Measurements from ENCODE around the gene TSPEAR.
"Not testable (repeated sequence)": the region's sequence is repeated elsewhere in the genome, so short reads cannot be mapped to it uniquely, and the experiment has no call there.

TSPEAR gene

GRCh38 chr21:44558695-44559094 lies 152.7 kb downstream of the TSPEAR start, which contains the start of gene KRTAP10-3:
TSS of gene KRTAP10-3 (minus strand) at chr21:44558795. CDS start at chr21:44558715, 80 bp downstream.
- no peak for TF ChIP-seq CTCF (IDR thresholded peaks at IDR 0.05)
- H3K27ac ChIP-seq = no peak within 1 kb of the TSS
- H3K4me1 ChIP-seq = no peaks in the 10 kb centered on the region
- H3K36me3 ChIP-seq = no peaks in the 10 kb centered on the region
- H3K4me3 ChIP-seq = no peak within 1 kb of the TSS
- peaks cover 0 to 32% of the 10 kb centered on the region in 2 donors for H3K27me3 ChIP-seq
- no peak for DNase-seq
- H3K9me3 ChIP-seq = peaks cover 0 to 7% (median 3%) of the 10 kb centered on the region in 3 donors
- intact Hi-C loops (cut with DNase I; ENCODE audit: low total_unique reads) = no loop called here

DNA sequence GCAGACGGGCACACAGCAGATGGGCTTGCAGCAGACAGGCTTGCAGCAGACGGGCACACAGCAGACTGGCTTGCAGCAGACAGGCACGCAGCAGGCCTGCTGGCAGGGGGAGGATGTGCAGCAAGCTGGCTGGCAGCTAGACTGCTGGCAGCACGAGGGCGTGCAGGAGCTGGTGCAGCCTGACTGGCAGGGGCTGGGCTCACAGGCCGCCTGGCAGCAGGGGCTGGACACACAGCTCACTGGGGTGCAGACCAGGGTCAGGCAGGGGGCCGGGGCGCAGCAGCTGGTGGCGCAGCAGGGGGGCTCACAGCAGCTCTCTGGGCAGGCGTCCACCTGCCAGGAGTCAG lies 153.1 kb downstream of the TSPEAR start:
- H3K4me1 ChIP-seq; H3K9me3 ChIP-seq; H3K4me3 ChIP-seq; H3K27ac ChIP-seq; intact Hi-C loops (cut with DNase I; ENCODE audit: low total_unique reads); H3K36me3 ChIP-seq: not testable (repeated sequence)
- H3K27me3 ChIP-seq = peaks cover 0 to 32% of the 10 kb centered on the region in 2 donors
- DNase-seq = peak in 1 of 2 donors; percentile 39

- DNase-seq = peak in 1 of 2 donors; percentile 40
- TF ChIP-seq CTCF (IDR thresholded peaks at IDR 0.05) = no peak
- no peak overlapping the region for H3K4me3 ChIP-seq
- H3K27me3 ChIP-seq = peaks cover 0 to 32% of the 10 kb centered on the region in 2 donors
- H3K27ac ChIP-seq = no peak overlapping the region
- peaks cover 0 to 7% (median 3%) of the 10 kb centered on the region in 3 donors for H3K9me3 ChIP-seq
- H3K4me1 ChIP-seq = no peaks in the 10 kb centered on the region
- intact Hi-C loops (cut with DNase I; ENCODE audit: low total_unique reads) = no loop called here
- H3K36me3 ChIP-seq = no peaks in the 10 kb centered on the region
Observed at GRCh38 chr21:44557491-44558328, 153.7 kb downstream of the TSPEAR start.

DNA sequence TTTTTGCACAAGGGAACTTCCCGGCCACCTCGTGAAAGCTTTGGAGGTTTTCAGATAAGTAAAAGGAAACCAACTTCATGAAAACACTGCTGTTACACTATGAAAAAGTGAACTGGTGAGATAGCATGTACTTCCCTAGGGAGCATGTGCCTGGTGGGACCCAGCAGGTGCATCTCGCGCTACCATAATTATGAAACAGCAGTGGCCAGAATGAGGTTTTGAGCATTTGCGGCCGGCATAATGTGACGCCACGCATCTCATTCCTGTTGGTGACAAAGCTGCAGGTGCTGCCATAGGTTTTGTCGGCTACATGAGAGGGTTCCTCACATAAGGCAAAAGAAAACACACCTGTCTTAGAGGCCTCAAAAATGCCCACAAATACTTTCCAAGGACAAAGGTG lies 154.5 kb downstream of the TSPEAR start:
- H3K36me3 ChIP-seq = no peaks in the 10 kb centered on the region
- TF ChIP-seq CTCF (IDR thresholded peaks at IDR 0.05) = no peak
- H3K27ac ChIP-seq = no peak overlapping the region
- peaks cover 0 to 36% of the 10 kb centered on the region in 2 donors for H3K27me3 ChIP-seq
- no peak overlapping the region for H3K4me3 ChIP-seq
- DNase-seq = no peak
- H3K4me1 ChIP-seq = no peaks in the 10 kb centered on the region
- intact Hi-C loops (cut with DNase I; ENCODE audit: low total_unique reads) = no loop called here
- H3K9me3 ChIP-seq = peaks cover 0 to 7% (median 3%) of the 10 kb centered on the region in 3 donors

- DNase-seq = no peak
Observed at GRCh38 chr21:44555200-44555875, 156.0 kb downstream of the TSPEAR start.

More at GRCh38 chr21:44555200-44555875, 156.0 kb downstream of the TSPEAR start:
- intact Hi-C loops (cut with DNase I; ENCODE audit: low total_unique reads) = no loop called here
- Histone ChIP-seq H3K4me1 (no peaks in the 10 kb centered on the region), H3K27ac (no peak overlapping the region), H3K27me3 (peaks cover 0 to 50% of the 10 kb centered on the region in 2 donors), H3K4me3 (no peak overlapping the region), H3K9me3 (peaks cover 0 to 7% (median 3%) of the 10 kb centered on the region in 3 donors), H3K36me3 (no peaks in the 10 kb centered on the region)
- TF ChIP-seq CTCF (IDR thresholded peaks at IDR 0.05) = no peak

Measured in tibial artery (tissue), 4 donors.